Ishikawa (cell line): ENCODE data around the gene PANX2.

Experiments used
- CEBPB ChIP-seq: IDR thresholded peaks from 2 replicates; pipeline ENCODE4 v1.6.1; 2012
- CREB1 ChIP-seq: IDR thresholded peaks from 2 replicates; pipeline ENCODE4 v1.6.1; 2012; ENCODE audit warnings: low read depth
- EGR1 ChIP-seq: IDR thresholded peaks from 2 replicates; pipeline ENCODE4 v1.6.1; 2012
- EP300 ChIP-seq: IDR thresholded peaks from 2 replicates; pipeline ENCODE4 v1.6.1; 2012; ENCODE audit warnings: borderline replicate concordance
- FOXM1 ChIP-seq: IDR thresholded peaks from 2 replicates; pipeline ENCODE4 v1.6.1; 2012; ENCODE audit warnings: low read depth, borderline replicate concordance
- MAX ChIP-seq: IDR thresholded peaks from 2 replicates; pipeline ENCODE4 v1.6.1; 2012
- NFIC ChIP-seq: IDR thresholded peaks from 2 replicates; pipeline ENCODE4 v1.6.1; 2012
- RAD21 ChIP-seq: IDR thresholded peaks from 2 replicates; pipeline ENCODE4 v1.6.1; 2012; ENCODE audit warnings: low read depth
- REST ChIP-seq: IDR thresholded peaks from 2 replicates; pipeline ENCODE4 v1.6.1; 2012; ENCODE audit warnings: low read depth, mild to moderate bottlenecking
- TAF1 ChIP-seq: IDR thresholded peaks from 2 replicates; pipeline ENCODE4 v1.6.1; 2012; ENCODE audit warnings: low read depth, mild to moderate bottlenecking
- TCF12 ChIP-seq: IDR thresholded peaks from 2 replicates; pipeline ENCODE4 v1.6.1; 2012; ENCODE audit warnings: low read depth
- TEAD4 ChIP-seq: IDR thresholded peaks from 2 replicates; pipeline ENCODE4 v1.6.1; 2012
- USF1 ChIP-seq: IDR thresholded peaks from 2 replicates; pipeline ENCODE4 v1.6.1; 2012
- YY1 ChIP-seq: IDR thresholded peaks from 2 replicates; pipeline ENCODE4 v1.6.1; 2012; ENCODE audit warnings: low read depth
- ZBTB7A ChIP-seq: IDR thresholded peaks from 2 replicates; pipeline ENCODE4 v1.6.1; 2012; ENCODE audit warnings: low read depth

PANX2 gene

GRCh38 chr22:50209893-50210292, 39.4 kb downstream of the PANX2 start:
- 0 out of 2 replicates have a peak, but pooled peaks have one; percentile 20 for TF ChIP-seq NFIC
- TF ChIP-seq TCF12: no peak
- no peak for TF ChIP-seq CEBPB
- TF ChIP-seq REST: no peak
- no peak for TF ChIP-seq EP300
- peak; percentile 70 for TF ChIP-seq RAD21
- TF ChIP-seq CREB1: no peak
- no peak for TF ChIP-seq TEAD4

- TF ChIP-seq MAX: no peak
- no peak for TF ChIP-seq TAF1
- no peak for TF ChIP-seq TEAD4
- no peak for TF ChIP-seq USF1
- TF ChIP-seq EP300: no peak
- no peak for TF ChIP-seq CREB1
- no peak for TF ChIP-seq FOXM1
- TF ChIP-seq NFIC: no peak
- no peak for TF ChIP-seq YY1
- TF ChIP-seq REST: no peak
- TF ChIP-seq TCF12: no peak
- no peak for TF ChIP-seq EGR1
- no peak for TF ChIP-seq ZBTB7A
- no peak for TF ChIP-seq RAD21
- no peak for TF ChIP-seq CEBPB
Measured at GRCh38 chr22:50210378-50211139, 40.0 kb downstream of the PANX2 start.

- TF ChIP-seq FOXM1: no peak
- no peak for TF ChIP-seq EGR1
- TF ChIP-seq REST: no peak
- no peak for TF ChIP-seq EP300
- no peak for TF ChIP-seq TEAD4
- TF ChIP-seq ZBTB7A: no peak
Measured at GRCh38 chr22:50211147-50211546, 40.6 kb downstream of the PANX2 start.

- TF ChIP-seq FOXM1 (no peak), EP300 (no peak), NFIC (no peak), TCF12 (no peak), REST (no peak)
Measured at GRCh38 chr22:50213263-50213662, 42.7 kb downstream of the PANX2 start.
